SU-DHL-6 (cell line): ENCODE measurements around the gene WWOX.

Source experiments
- H2AFZ ChIP-seq: fragments of 200-600 bp; sonication (generic); 2 replicates; pipeline ENCODE4 v1.6.1; 2014; ENCODE audit warnings: low read depth, mild to moderate bottlenecking, moderate library complexity, mixed read lengths, antibody characterized with exemption, low read length; ENCODE audit not compliant: severe bottlenecking
- H3F3A ChIP-seq: fragments of 200-600 bp; shearing (Covaris generic); 2 replicates; pipeline ENCODE4 v1.6.0; 2016; ENCODE audit warnings: antibody characterized with exemption, mild to moderate bottlenecking; ENCODE audit not compliant: insufficient read depth
- H3K27ac ChIP-seq: fragments of 200-600 bp; sonication (generic); 2 replicates; pipeline ENCODE4 v1.5.1; 2016; ENCODE audit warnings: low read depth, mild to moderate bottlenecking, low read length, moderate library complexity, mixed read lengths
- H3K27me3 ChIP-seq: fragments of 200-600 bp; sonication (generic), shearing (Covaris generic); 2 replicates; pipeline ENCODE4 v1.6.0; 2014; ENCODE audit warnings: mild to moderate bottlenecking, low read length
- H3K36me3 ChIP-seq: fragments of 200-600 bp; sonication (generic); 2 replicates; pipeline ENCODE4 v1.6.1; 2014; ENCODE audit warnings: mild to moderate bottlenecking, low read length, mixed read lengths
- H3K4me2 ChIP-seq: fragments of 300-600, 200-600 bp; shearing (Covaris generic), sonication (generic); 2 replicates; pipeline ENCODE4 v1.6.0; 2014; ENCODE audit warnings: low read length, low read depth, mild to moderate bottlenecking; ENCODE audit not compliant: poor library complexity, severe bottlenecking
- H3K4me3 ChIP-seq: fragments of 200-600 bp; sonication (generic); 2 replicates; pipeline ENCODE4 v1.5.1; 2014; ENCODE audit warnings: antibody characterized with exemption, low read length, mild to moderate bottlenecking, mixed read lengths; ENCODE audit not compliant: insufficient read depth, poor library complexity, severe bottlenecking
- H3K79me2 ChIP-seq: fragments of 200-600 bp; sonication (generic); 2 replicates; pipeline ENCODE4 v1.6.1; 2014; ENCODE audit warnings: mild to moderate bottlenecking, low read length, moderate library complexity; ENCODE audit not compliant: insufficient read depth
- H3K9ac ChIP-seq: fragments of 200-600 bp; sonication (generic); 2 replicates; pipeline ENCODE4 v1.7.0; 2014; ENCODE audit warnings: mild to moderate bottlenecking, low read length
- H3K9me2 ChIP-seq: fragments of 200-600 bp; sonication (generic); replicated peaks from 2 replicates; pipeline ENCODE4 v1.6.1; 2014; ENCODE audit warnings: low read length; ENCODE audit not compliant: insufficient read depth
- H3K9me3 ChIP-seq: fragments of 200-600 bp; sonication (generic); 2 replicates; pipeline ENCODE4 v1.6.1; 2014; ENCODE audit warnings: low read length, mixed read lengths; ENCODE audit not compliant: insufficient read depth
- H4K20me1 ChIP-seq: fragments of 200-600 bp; sonication (generic); 2 replicates; pipeline ENCODE4 v1.6.1; 2014; ENCODE audit warnings: low read depth, mild to moderate bottlenecking, antibody characterized with exemption, low read length, moderate library complexity, mixed read lengths
- CTCF ChIP-seq: fragments of 200-600 bp; sonication (generic); IDR thresholded peaks from one replicate; pipeline ENCODE4 v1.5.1; 2017; ENCODE audit warnings: antibody characterized with exemption, mild to moderate bottlenecking, low read length, moderate library complexity; ENCODE audit not compliant: insufficient read depth, poor library complexity, severe bottlenecking
- EZH2phosphoT487 ChIP-seq: fragments of 200-600 bp; sonication (generic), shearing (Covaris generic); conservative IDR thresholded peaks from 2 replicates; pipeline ENCODE4 v1.6.1; 2018; ENCODE audit warnings: mild to moderate bottlenecking, antibody characterized with exemption, low read length, moderate library complexity, mixed read lengths

The WWOX gene

GRCh38 chr16:78982096-78982744, 882.8 kb downstream of the WWOX start:
- Histone ChIP-seq H3K9ac (no peak overlapping the region), H4K20me1 (no peaks in the 10 kb centered on the region), H3K9me3 (no peaks in the 10 kb centered on the region), H3K36me3 (no peaks in the 10 kb centered on the region), H3K27me3 (no peaks in the 10 kb centered on the region), H3K4me3 (no peak overlapping the region), H3F3A (no peaks in the 10 kb centered on the region), H2AFZ (no peak overlapping the region), H3K4me2 (no peak overlapping the region), H3K9me2 (no peaks in the 10 kb centered on the region), H3K27ac (no peak overlapping the region), H3K79me2 (no peaks in the 10 kb centered on the region)
- TF ChIP-seq EZH2phosphoT487 (no peak), CTCF (no peak)

GRCh38 chr16:78984324-78984723, 884.9 kb downstream of the WWOX start:
- no peaks in the 10 kb centered on the region for H3K79me2 ChIP-seq
- H3K4me2 ChIP-seq, result no peak overlapping the region
- H3F3A ChIP-seq, result no peaks in the 10 kb centered on the region
- H3K27ac ChIP-seq, result no peak overlapping the region
- H3K9me3 ChIP-seq, result no peaks in the 10 kb centered on the region
- H4K20me1 ChIP-seq, result no peaks in the 10 kb centered on the region
- no peaks in the 10 kb centered on the region for H3K36me3 ChIP-seq
- H3K27me3 ChIP-seq, result no peaks in the 10 kb centered on the region
- H3K4me3 ChIP-seq, result no peak overlapping the region
- H3K9ac ChIP-seq, result no peak overlapping the region
- no peak for TF ChIP-seq CTCF
- no peak overlapping the region for H2AFZ ChIP-seq
- H3K9me2 ChIP-seq, result no peaks in the 10 kb centered on the region

- no peaks in the 10 kb centered on the region for H3K27me3 ChIP-seq
- H3K27ac ChIP-seq, result no peak overlapping the region
- no peaks in the 10 kb centered on the region for H4K20me1 ChIP-seq
- no peak overlapping the region for H3K4me2 ChIP-seq
- no peak overlapping the region for H3K4me3 ChIP-seq
- no peaks in the 10 kb centered on the region for H3K79me2 ChIP-seq
- no peaks in the 10 kb centered on the region for H3F3A ChIP-seq
- no peak for TF ChIP-seq CTCF
- TF ChIP-seq EZH2phosphoT487, result no peak
- no peaks in the 10 kb centered on the region for H3K9me3 ChIP-seq
- H2AFZ ChIP-seq, result no peak overlapping the region
- no peaks in the 10 kb centered on the region for H3K36me3 ChIP-seq
- no peaks in the 10 kb centered on the region for H3K9me2 ChIP-seq
- no peak overlapping the region for H3K9ac ChIP-seq
Observed at GRCh38 chr16:78984887-78985464, 885.5 kb downstream of the WWOX start.
